GM19452 (cell line): ENCODE results near the gene IDS.

Source experiments
- ATAC-seq: cut with Tn5 transposase; IDR thresholded peaks from one replicate; pipeline ENCODE4 v1.9.1; 2021; ENCODE audit not compliant: unreplicated experiment

The IDS gene

GRCh38 chrX:149462849-149463248 lies 42.3 kb downstream of the IDS start:
- no peak for ATAC-seq

GRCh38 chrX:149461746-149462145 lies 43.4 kb downstream of the IDS start:
- no peak for ATAC-seq

- no peak for ATAC-seq
Observed at GRCh38 chrX:149458586-149458985, 46.5 kb downstream of the IDS start.

- ATAC-seq = no peak
Observed at GRCh38 chrX:149456476-149457245, 48.4 kb downstream of the IDS start.

GRCh38 chrX:149455934-149456333 lies 49.2 kb downstream of the IDS start:
- no peak for ATAC-seq

- ATAC-seq = no peak
Observed at GRCh38 chrX:149453906-149454822, 50.9 kb downstream of the IDS start.

GRCh38 chrX:149453030-149453429 lies 52.1 kb downstream of the IDS start:
- ATAC-seq = no peak

GRCh38 chrX:149433451-149433850 lies 71.7 kb downstream of the IDS start:
- ATAC-seq = no peak

- no peak for ATAC-seq
Observed at GRCh38 chrX:149433051-149433450, 72.1 kb downstream of the IDS start.
